Chondrocyte (in vitro differentiated cells): ENCODE data around the gene SECTM1. TPM values are rescaled to one million over a fixed set of nuclear protein-coding genes. Genes with fewer than 3 reads are reported as not detected.
A peak's percentile ranks its signal among the peaks of the same experiment; 100 is the strongest.

Experiments
- DNase-seq: peaks from one replicate; pipeline ENCODE4 v3.0.0; 2021; ENCODE audit warnings: mixed read lengths, low spot score
- H3K27ac Mint-ChIP-seq: one replicate; pipeline ENCODE4 v1.8.0; 2021; ENCODE audit warnings: mild to moderate bottlenecking, moderate library complexity, mixed read lengths; ENCODE audit not compliant: unreplicated experiment
- H3K27me3 Mint-ChIP-seq: 2 replicates; pipeline ENCODE4 v1.8.0; 2021; ENCODE audit warnings: low read depth, mixed read lengths
- H3K36me3 Mint-ChIP-seq: 2 replicates; pipeline ENCODE4 v1.8.0; 2021; ENCODE audit warnings: low read depth, mixed read lengths
- H3K4me1 Mint-ChIP-seq: 2 replicates; pipeline ENCODE4 v1.8.0; 2021; ENCODE audit warnings: low read depth, mild to moderate bottlenecking, mixed read lengths
- H3K4me3 Mint-ChIP-seq: one replicate; pipeline ENCODE4 v1.8.0; 2021; ENCODE audit warnings: mild to moderate bottlenecking, moderate library complexity, mixed read lengths; ENCODE audit not compliant: unreplicated experiment
- H3K9me3 Mint-ChIP-seq: 2 replicates; pipeline ENCODE4 v1.8.0; 2021; ENCODE audit warnings: low read depth, mixed read lengths
- total RNA-seq: library from RNA; stranded (reverse); gene quantifications from 3 replicates; pipeline ENCODE4 v1.2.1, GENCODE V29; 2021
- TF ChIP-seq, protein P1 (sequence below): fragments of 200-600 bp; sonication (generic); IDR thresholded peaks from 2 replicates; pipeline ENCODE4 v1.5.0; 2021; ENCODE audit warnings: antibody characterized with exemption, mild to moderate bottlenecking, moderate library complexity

SECTM1 gene
- total RNA-seq, 1 donor from 2014 or later, result 2.1 TPM

DNA sequence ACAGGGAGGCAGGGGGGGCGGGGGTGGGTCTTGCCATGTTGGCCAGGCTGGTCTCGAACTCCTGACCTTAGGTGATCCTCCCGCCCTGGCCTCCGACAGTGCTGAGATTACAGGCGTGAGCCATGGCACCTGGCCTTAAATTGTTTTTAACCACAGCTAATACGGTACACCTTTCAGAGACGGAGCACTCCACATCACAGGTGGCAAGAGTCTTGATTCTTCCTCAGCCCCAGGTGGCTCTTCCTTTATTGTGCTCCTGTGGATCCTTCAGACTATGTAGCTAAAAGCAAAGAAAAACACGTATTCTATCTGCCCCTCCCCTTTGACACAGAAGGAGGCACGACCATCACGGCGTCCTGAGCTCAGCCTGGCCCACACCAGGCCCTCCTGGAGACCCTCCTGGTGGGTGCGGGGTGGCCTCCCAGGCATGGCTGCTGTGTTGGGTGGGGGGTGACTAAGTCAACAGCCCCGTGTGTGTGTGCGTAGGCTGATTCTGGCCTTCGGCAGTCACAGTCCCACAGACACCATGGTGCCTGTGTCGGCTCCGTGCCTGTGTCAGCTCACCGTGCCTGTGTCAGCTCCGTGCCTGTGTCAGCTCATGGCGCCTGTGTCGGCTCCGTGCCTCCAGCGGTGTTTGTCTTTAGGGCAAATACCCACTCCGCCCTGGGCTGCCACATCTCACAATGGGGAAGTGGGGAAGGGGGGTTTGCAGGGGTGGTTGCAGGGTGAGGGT, 10.8 kb upstream of the SECTM1 start:
- TF ChIP-seq, protein P1, sequence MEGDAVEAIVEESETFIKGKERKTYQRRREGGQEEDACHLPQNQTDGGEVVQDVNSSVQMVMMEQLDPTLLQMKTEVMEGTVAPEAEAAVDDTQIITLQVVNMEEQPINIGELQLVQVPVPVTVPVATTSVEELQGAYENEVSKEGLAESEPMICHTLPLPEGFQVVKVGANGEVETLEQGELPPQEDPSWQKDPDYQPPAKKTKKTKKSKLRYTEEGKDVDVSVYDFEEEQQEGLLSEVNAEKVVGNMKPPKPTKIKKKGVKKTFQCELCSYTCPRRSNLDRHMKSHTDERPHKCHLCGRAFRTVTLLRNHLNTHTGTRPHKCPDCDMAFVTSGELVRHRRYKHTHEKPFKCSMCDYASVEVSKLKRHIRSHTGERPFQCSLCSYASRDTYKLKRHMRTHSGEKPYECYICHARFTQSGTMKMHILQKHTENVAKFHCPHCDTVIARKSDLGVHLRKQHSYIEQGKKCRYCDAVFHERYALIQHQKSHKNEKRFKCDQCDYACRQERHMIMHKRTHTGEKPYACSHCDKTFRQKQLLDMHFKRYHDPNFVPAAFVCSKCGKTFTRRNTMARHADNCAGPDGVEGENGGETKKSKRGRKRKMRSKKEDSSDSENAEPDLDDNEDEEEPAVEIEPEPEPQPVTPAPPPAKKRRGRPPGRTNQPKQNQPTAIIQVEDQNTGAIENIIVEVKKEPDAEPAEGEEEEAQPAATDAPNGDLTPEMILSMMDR, result no peak
- Mint-ChIP-seq H3K27ac (no peak overlapping the region), H3K27me3 (peaks cover 19% of the 10 kb centered on the region), H3K36me3 (no peaks in the 10 kb centered on the region), H3K4me1 (peaks cover 2% of the 10 kb centered on the region), H3K4me3 (no peak overlapping the region), H3K9me3 (no peaks in the 10 kb centered on the region)
- no peak for DNase-seq

DNA sequence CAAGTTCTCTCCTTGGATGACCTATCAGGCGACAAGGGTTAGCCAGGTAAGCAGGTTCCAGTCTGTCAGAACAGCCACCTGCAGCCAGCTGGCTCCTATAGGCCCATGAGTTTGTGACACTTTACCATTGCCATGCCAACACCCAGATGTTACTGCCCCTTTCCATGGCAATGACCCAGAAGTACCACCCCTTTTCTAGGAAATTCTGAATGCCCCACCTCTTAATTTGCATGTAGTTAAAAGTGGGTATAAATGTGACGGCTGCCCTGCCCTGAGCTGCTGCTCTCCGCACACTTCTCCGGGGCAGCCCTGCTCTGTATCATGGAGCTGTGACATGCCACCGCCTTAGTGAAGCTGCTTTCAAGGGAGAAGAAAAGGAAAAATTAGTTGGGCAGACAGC, 10.0 kb upstream of the SECTM1 start:
- TF ChIP-seq, protein P1, result no peak
- no peaks in the 10 kb centered on the region for H3K36me3 Mint-ChIP-seq
- no peak overlapping the region for H3K27ac Mint-ChIP-seq
- peaks cover 10% of the 10 kb centered on the region for H3K4me1 Mint-ChIP-seq
- H3K4me3 Mint-ChIP-seq, result no peak overlapping the region
- H3K9me3 Mint-ChIP-seq, result no peaks in the 10 kb centered on the region
- peaks cover 12% of the 10 kb centered on the region for H3K27me3 Mint-ChIP-seq
- DNase-seq, result peak; percentile 33

- Mint-ChIP-seq H3K4me3 (no peak overlapping the region), H3K27ac (no peak overlapping the region), H3K4me1 (peaks cover 13% of the 10 kb centered on the region), H3K9me3 (no peaks in the 10 kb centered on the region), H3K36me3 (no peaks in the 10 kb centered on the region), H3K27me3 (peaks cover 11% of the 10 kb centered on the region)
- peak; percentile 74 for DNase-seq
- TF ChIP-seq, protein P1, result no peak
Observed at GRCh38 chr17:82342361-82343079, 9.0 kb upstream of the SECTM1 start.

DNA sequence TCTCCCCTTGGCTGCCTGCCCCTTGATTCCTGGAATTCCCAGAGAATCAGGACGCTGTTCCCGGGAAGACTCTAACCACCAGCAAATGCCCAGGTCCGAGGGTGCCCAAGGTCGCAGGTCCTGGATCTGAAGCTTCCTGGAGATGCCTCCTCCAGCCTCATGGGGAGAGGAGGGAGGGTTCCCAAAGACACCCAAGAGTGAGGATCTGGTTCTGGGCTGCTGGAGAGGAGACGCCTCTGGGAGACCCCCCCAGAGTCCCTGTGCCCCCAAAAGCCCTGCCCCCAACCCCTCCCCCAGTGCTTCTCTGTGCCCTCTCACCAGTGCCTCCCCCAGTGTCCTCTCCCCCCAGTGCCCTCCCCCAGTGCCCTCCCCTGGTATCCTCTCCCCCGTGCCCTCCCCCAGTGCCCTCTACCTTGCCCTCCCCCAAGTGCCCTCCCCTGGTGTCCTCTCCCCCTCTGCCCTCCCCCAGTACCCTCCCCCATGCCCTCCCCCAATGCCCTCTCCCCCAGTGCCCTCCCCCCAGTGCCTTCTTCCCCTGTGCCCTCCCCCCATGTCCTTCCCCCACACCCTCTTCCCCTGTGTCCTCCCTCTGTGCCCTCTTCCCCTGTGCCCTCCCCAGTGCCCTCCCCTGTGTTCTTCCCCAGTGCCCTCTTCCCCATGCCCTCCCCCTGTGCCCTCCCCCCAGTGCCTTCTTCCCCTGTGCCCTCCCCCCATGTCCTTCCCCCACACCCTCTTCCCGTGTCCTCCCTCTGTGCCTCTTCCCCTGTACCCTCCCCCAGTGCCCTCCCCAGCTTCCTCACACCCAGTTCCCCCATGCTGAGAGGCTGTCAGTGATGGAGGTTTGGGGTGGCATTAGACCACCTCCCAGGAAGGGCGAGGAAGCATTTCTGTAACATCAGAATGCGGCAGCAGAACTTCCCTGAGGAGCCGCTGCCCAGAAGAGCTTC, 6.3 kb upstream of the SECTM1 start:
- Mint-ChIP-seq H3K27me3 (peaks cover 8% of the 10 kb centered on the region), H3K36me3 (no peaks in the 10 kb centered on the region), H3K9me3 (no peaks in the 10 kb centered on the region), H3K4me3 (peak overlapping the region; percentile 69), H3K4me1 (peaks cover 28% of the 10 kb centered on the region), H3K27ac (peak overlapping the region; percentile 85)
- TF ChIP-seq, protein P1, result no peak
- DNase-seq, result no peak
